GM18508 (cell line): ENCODE data around the gene FYB1.

ENCODE experiments used
- ATAC-seq: cut with Tn5 transposase; IDR thresholded peaks from one replicate; pipeline ENCODE4 v1.9.1; 2021; ENCODE audit warnings: moderate number of reproducible peaks; ENCODE audit not compliant: insufficient read depth, unreplicated experiment

The FYB1 gene

GRCh38 chr5:39062530-39062929 lies 156.8 kb downstream of the FYB1 start:
- no peak for ATAC-seq

GRCh38 chr5:39062104-39062503 lies 157.3 kb downstream of the FYB1 start:
- ATAC-seq = no peak

- no peak for ATAC-seq
These were observed 160.3 kb downstream of the FYB1 start for GRCh38 chr5:39059064-39059463.

GRCh38 chr5:39058178-39058921 lies 161.0 kb downstream of the FYB1 start:
- peak; percentile 79 for ATAC-seq

- no peak for ATAC-seq
These were observed 161.6 kb downstream of the FYB1 start for GRCh38 chr5:39057734-39058133.

- no peak for ATAC-seq
These were observed 163.5 kb downstream of the FYB1 start for GRCh38 chr5:39055768-39056398.
